ENCODE results near the gene GABPA.
A peak's percentile ranks its signal among the peaks of the same experiment; 100 is the strongest.
"Not testable (repeated sequence)": the region's sequence is repeated elsewhere in the genome, so short reads cannot be mapped to it uniquely, and the experiment has no call there.

Gene GABPA

GRCh38 chr21:25734904-25735645 is at the start of gene GABPA, which contains the start of gene ATP5PF:
Gene GABPA, plus strand, starts transcription at chr21:25734972. Its CDS starts 6,627 bp downstream, at chr21:25741599.
Gene ATP5PF, minus strand, starts transcription at chr21:25734904. Its CDS starts 5,110 bp downstream, at chr21:25729794.
- DNase-seq = peak; percentile 97

- DNase-seq = no peak
Observed at GRCh38 chr21:25687787-25688186, 47.0 kb upstream of the GABPA start.

GRCh38 chr21:25688275-25689155 is 46.3 kb upstream of the GABPA start:
- DNase-seq = no peak

- no peak for DNase-seq
Observed at GRCh38 chr21:25689226-25689625, 45.5 kb upstream of the GABPA start.

- no peak for DNase-seq
Observed at GRCh38 chr21:25691976-25692375, 42.8 kb upstream of the GABPA start.

GRCh38 chr21:25695461-25695860 is 39.3 kb upstream of the GABPA start:
- not testable (repeated sequence) for DNase-seq

- DNase-seq = no peak
Observed at GRCh38 chr21:25700741-25701140, 34.0 kb upstream of the GABPA start.

GRCh38 chr21:25701529-25701928 is 33.2 kb upstream of the GABPA start:
- no peak for DNase-seq

GRCh38 chr21:25708467-25709065 is 26.2 kb upstream of the GABPA start:
- DNase-seq = peak; percentile 67

- no peak for DNase-seq
Observed at GRCh38 chr21:25709684-25710265, 25.0 kb upstream of the GABPA start.

- no peak for DNase-seq
Observed at GRCh38 chr21:25710550-25710949, 24.2 kb upstream of the GABPA start.

- not testable (repeated sequence) for DNase-seq
Observed at GRCh38 chr21:25714066-25714465, 20.7 kb upstream of the GABPA start.

- DNase-seq = no peak
Observed at GRCh38 chr21:25717491-25718147, 17.2 kb upstream of the GABPA start.

GRCh38 chr21:25721987-25722386 is 12.8 kb upstream of the GABPA start:
- no peak for DNase-seq

- DNase-seq = no peak
Observed at GRCh38 chr21:25722631-25723030, 12.1 kb upstream of the GABPA start.

GRCh38 chr21:25732091-25732760 is 2.5 kb upstream of the GABPA start:
- DNase-seq = no peak

GRCh38 chr21:25733859-25734653 is 716 bp upstream of the GABPA start:
- no peak for DNase-seq

GRCh38 chr21:25734654-25734903 is 193 bp upstream of the GABPA start:
- no peak for DNase-seq

- peak; percentile 83 for DNase-seq
Observed at GRCh38 chr21:25735646-25736597, 1.1 kb downstream of the GABPA start.

- no peak for DNase-seq
Observed at GRCh38 chr21:25737421-25737820, 2.6 kb downstream of the GABPA start.

Data from CD4-positive, alpha-beta T cell treated with Interleukin-17A for 4 hours (primary cell).